A549 (cell line): ENCODE data around the gene OR2A14. TPM values are rescaled to one million over a fixed set of nuclear protein-coding genes. Genes with fewer than 3 reads are reported as not detected.

ENCODE experiments used
- ATAC-seq, 2 experiments: fragments of 200-7000 bp in 1 of 2; fragments of >200 bp in 1 of 2; cut with Nextera tagmentation in 1 of 2; cut with Tn5 transposase in 1 of 2; 3 replicates each; pipeline versions ENCODE4 v1.8.0 to v1.9.1; 2018 to 2020; ENCODE audit warnings: mild to moderate bottlenecking in 1 of 2, moderate library complexity in 1 of 2
- CTCF ChIA-PET: fragments of 300-600 bp; sonication (Branson Sonifier 250); formaldehyde crosslinking; extraction: SDS; loops from one replicate; lab custom pipeline; 2021; ENCODE audit warnings: antibody characterized with exemption, inconsistent platforms; lab: Yijun Ruan, JAX
- POLR2A ChIA-PET: fragments of 350-600 bp; formaldehyde crosslinking; extraction: SDS; loops from one replicate; lab custom pipeline; 2021; ENCODE audit warnings: antibody characterized with exemption, inconsistent platforms; lab: Yijun Ruan, JAX
- DNase-seq, 2 experiments: peaks; one replicate each; pipeline versions ENCODE4 v3.0.0 to v3.0.0-alpha.2; 2011 to 2016; ENCODE audit warnings: low read depth in 1 of 2, low spot score in 1 of 2
- FAIRE-seq: peaks from 2 replicates; lab custom pipeline; 2011; peaks lifted over from hg19 to GRCh38; lab: Jason Lieb, UNC
- H3K27ac ChIP-seq, 2 experiments: fragments of >200 bp; sonication (Bioruptor Twin); formaldehyde crosslinking; 3 replicates each; pipeline ENCODE4 v1.5.1; 2016 to 2017
- H3K4me1 ChIP-seq: fragments of >200 bp; sonication (Bioruptor Twin); formaldehyde crosslinking; 3 replicates; pipeline ENCODE4 v1.6.1; 2016
- H3K4me2 ChIP-seq: fragments of >200 bp; sonication (Bioruptor Twin); formaldehyde crosslinking; 3 replicates; pipeline ENCODE4 v1.6.1; 2016
- H3K4me3 ChIP-seq: fragments of >200 bp; sonication (Bioruptor Twin); formaldehyde crosslinking; 3 replicates; pipeline ENCODE4 v1.5.1; 2016
- H3K9me3 ChIP-seq: fragments of >200 bp; sonication (Bioruptor Twin); formaldehyde crosslinking; 3 replicates; pipeline ENCODE4 v1.6.1; 2016
- BHLHE40 ChIP-seq: IDR thresholded peaks from 2 replicates; pipeline ENCODE4 v1.6.1; 2012; ENCODE audit warnings: low read depth, low read length, inconsistent platforms
- CBX2 ChIP-seq: fragments of 200-600 bp; sonication (generic); IDR thresholded peaks from 2 replicates; pipeline ENCODE4 v1.6.1; 2016; ENCODE audit warnings: low read depth, mild to moderate bottlenecking, borderline replicate concordance
- CHD4 ChIP-seq: fragments of 200-600 bp; sonication (generic); IDR thresholded peaks from 2 replicates; pipeline ENCODE4 v1.6.1; 2016; ENCODE audit warnings: antibody characterized with exemption, mild to moderate bottlenecking, borderline replicate concordance
- EHF ChIP-seq: fragments of 250-450 bp; sonication (Bioruptor Pico); IDR thresholded peaks from 2 replicates; pipeline ENCODE4 v1.5.0; 2020; ENCODE audit warnings: mild to moderate bottlenecking
- FOXS1 ChIP-seq: fragments of 250-450 bp; sonication (Bioruptor Pico); IDR thresholded peaks from 2 replicates; pipeline ENCODE4 v1.5.0; 2020; ENCODE audit warnings: mild to moderate bottlenecking, moderate library complexity
- HOXA7 ChIP-seq: fragments of 250-450 bp; sonication (Bioruptor Pico); IDR thresholded peaks from 2 replicates; pipeline ENCODE4 v1.5.0; 2020; ENCODE audit warnings: mild to moderate bottlenecking, moderate library complexity
- HOXB13 ChIP-seq: fragments of 250-450 bp; sonication (Bioruptor Pico); IDR thresholded peaks from 2 replicates; pipeline ENCODE4 v1.5.0; 2020; ENCODE audit warnings: low read depth, mild to moderate bottlenecking, moderate library complexity
- JUN ChIP-seq, 2 experiments: fragments of >200 bp; sonication (Bioruptor Twin); formaldehyde crosslinking; IDR thresholded peaks; 2 replicates in 1 of 2; 3 replicates in 1 of 2; pipeline ENCODE4 v1.6.1; 2016 to 2017
- MAZ ChIP-seq: fragments of 150-350 bp; IDR thresholded peaks from 2 replicates; pipeline ENCODE4 v1.6.1; 2014; ENCODE audit warnings: antibody characterized with exemption, low read depth, low read length, borderline replicate concordance
- MYC ChIP-seq: IDR thresholded peaks from 2 replicates; pipeline ENCODE4 v1.6.1; 2012; ENCODE audit warnings: mild to moderate bottlenecking, inconsistent platforms, low read length, improper control_type of control experiment, borderline replicate concordance
- NFE2L2 ChIP-seq: fragments of 150-350 bp; conservative IDR thresholded peaks from 2 replicates; pipeline ENCODE4 v1.6.1; 2014; ENCODE audit warnings: low read length
- NR3C1 ChIP-seq: fragments of >200 bp; sonication (Bioruptor Twin); formaldehyde crosslinking; IDR thresholded peaks from 3 replicates; pipeline ENCODE4 v1.6.1; 2017
- RAD21 ChIP-seq, 2 experiments: fragments of >200 bp in 1 of 2; sonication (Bioruptor Twin) in 1 of 2; formaldehyde crosslinking in 1 of 2; IDR thresholded peaks in 1 of 2; conservative IDR thresholded peaks in 1 of 2; 2 replicates in 1 of 2; 3 replicates in 1 of 2; pipeline ENCODE4 v1.6.1; 2012 to 2018; ENCODE audit warnings: inconsistent platforms in 1 of 2
- RNF2 ChIP-seq: fragments of 200-600 bp; sonication (generic); IDR thresholded peaks from 2 replicates; pipeline ENCODE4 v1.6.1; 2016; ENCODE audit warnings: low read depth, mild to moderate bottlenecking, antibody characterized with exemption, moderate library complexity, borderline replicate concordance
- SMC3 ChIP-seq: fragments of >200 bp; sonication (Bioruptor Twin); formaldehyde crosslinking; IDR thresholded peaks from 3 replicates; pipeline ENCODE4 v1.6.1; 2018; ENCODE audit warnings: inconsistent platforms
- ZNF302 ChIP-seq: fragments of 250-450 bp; sonication (Bioruptor Pico); IDR thresholded peaks from 2 replicates; pipeline ENCODE4 v1.9.0; 2021; ENCODE audit warnings: inconsistent platforms, mild to moderate bottlenecking, moderate library complexity
- ZSCAN20 ChIP-seq: fragments of 250-450 bp; sonication (Bioruptor Pico); IDR thresholded peaks from 2 replicates; pipeline ENCODE4 v1.8.0; 2022; ENCODE audit warnings: mild to moderate bottlenecking, moderate library complexity
- WGBS: methylation state at CpG from one replicate; pipeline ENCODE4 v1.1.6; 2017; ENCODE audit errors: missing lambda C conversion rate; 5-methylcytosine and 5-hydroxymethylcytosine counted together
- polyA plus RNA-seq, 4 experiments: library from polyadenylated mRNA; depleted of rRNA in 3 of 4; stranded (reverse); fragments of >200 nt; fragmentation: RNase III in 1 of 4; extraction: RNeasy Plus Mini Kit Qiagen cat#74134 plus additional on column Dnase treatment in 1 of 4; gene quantifications; 2 replicates in 3 of 4; 3 replicates in 1 of 4; pipeline ENCODE4 v1.2.3, GENCODE V29; 2011 to 2017
- TF ChIP-seq, protein P1 (sequence below): fragments of 150-350 bp; IDR thresholded peaks from 2 replicates; pipeline ENCODE4 v1.6.1; 2014; ENCODE audit warnings: low read depth, mild to moderate bottlenecking, low read length
- TF ChIP-seq, protein P2 (sequence below): fragments of 250-450 bp; sonication (Bioruptor Pico); IDR thresholded peaks from 2 replicates; pipeline ENCODE4 v1.5.0; 2020; ENCODE audit warnings: low read depth, mild to moderate bottlenecking, moderate library complexity
- TF ChIP-seq, protein P3 (sequence below): fragments of >200 bp; sonication (Bioruptor Twin); formaldehyde crosslinking; IDR thresholded peaks from 2 replicates; pipeline ENCODE4 v1.6.1; 2016
- TF ChIP-seq, protein P4 (sequence below): IDR thresholded peaks from 2 replicates; pipeline ENCODE4 v1.6.1; 2012; ENCODE audit warnings: low read depth, borderline replicate concordance
- TF ChIP-seq, protein P5 (sequence below): fragments of >200 bp; sonication (Bioruptor Twin); formaldehyde crosslinking; IDR thresholded peaks from 3 replicates; pipeline ENCODE4 v1.5.1; 2016
- TF ChIP-seq, protein P6 (sequence below): fragments of >200 bp; sonication (Bioruptor Twin); formaldehyde crosslinking; IDR thresholded peaks from 3 replicates; pipeline ENCODE4 v1.6.1; 2016

Gene OR2A14
- polyA plus RNA-seq, 2 of the 4 experiments (the other 2 are of a cell fraction) = not detected

DNA sequence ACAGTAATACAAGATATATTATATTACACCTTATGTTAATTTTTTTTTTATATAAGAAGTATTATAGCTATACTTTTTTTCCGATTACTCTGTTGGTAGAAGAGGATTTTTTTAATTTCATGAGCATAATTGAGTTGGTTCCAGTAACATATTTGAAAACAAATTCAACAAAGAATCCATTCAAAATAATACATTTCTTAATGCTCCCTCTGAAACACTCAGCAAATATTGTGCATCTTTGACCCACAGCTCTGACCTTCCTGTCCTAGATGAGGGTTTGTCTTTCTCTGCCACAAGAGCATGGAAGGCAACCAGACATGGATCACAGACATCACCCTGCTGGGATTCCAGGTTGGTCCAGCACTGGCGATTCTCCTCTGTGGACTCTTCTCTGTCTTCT is 13.7 kb upstream of the OR2A14 start, which contains the start of gene OR2A2:
OR2A2 (plus strand) TSS at position 301 of the 400 bp plus-strand sequence; CDS start at position 301, 0 bp downstream.
- no peak for DNase-seq
- no peaks in the 10 kb centered on the region for H3K4me1 ChIP-seq
- ChIA-PET POLR2A (no interaction called here), CTCF (no interaction called here)
- TF ChIP-seq MAZ = no peak
- TF ChIP-seq, protein P1, sequence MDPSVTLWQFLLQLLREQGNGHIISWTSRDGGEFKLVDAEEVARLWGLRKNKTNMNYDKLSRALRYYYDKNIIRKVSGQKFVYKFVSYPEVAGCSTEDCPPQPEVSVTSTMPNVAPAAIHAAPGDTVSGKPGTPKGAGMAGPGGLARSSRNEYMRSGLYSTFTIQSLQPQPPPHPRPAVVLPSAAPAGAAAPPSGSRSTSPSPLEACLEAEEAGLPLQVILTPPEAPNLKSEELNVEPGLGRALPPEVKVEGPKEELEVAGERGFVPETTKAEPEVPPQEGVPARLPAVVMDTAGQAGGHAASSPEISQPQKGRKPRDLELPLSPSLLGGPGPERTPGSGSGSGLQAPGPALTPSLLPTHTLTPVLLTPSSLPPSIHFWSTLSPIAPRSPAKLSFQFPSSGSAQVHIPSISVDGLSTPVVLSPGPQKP = no peak
- no peak for TF ChIP-seq HOXB13
- no peak for TF ChIP-seq ZNF302 (CRISPR knock-in tag)
- no peak for TF ChIP-seq RAD21 (conservative IDR thresholded peaks at IDR 0.05 in 1 of 2, IDR thresholded peaks at IDR 0.05 in 1 of 2)
- WGBS = 26% methylated on average over 2 of the region's 2 CpGs
- no peak within 1 kb of the TSS for H3K4me3 ChIP-seq
- no peak within 1 kb of the TSS for H3K4me2 ChIP-seq
- ATAC-seq = no peak
- H3K27ac ChIP-seq = no peak within 1 kb of the TSS
- no peaks in the 10 kb centered on the region for H3K9me3 ChIP-seq
- FAIRE-seq = no peak

DNA sequence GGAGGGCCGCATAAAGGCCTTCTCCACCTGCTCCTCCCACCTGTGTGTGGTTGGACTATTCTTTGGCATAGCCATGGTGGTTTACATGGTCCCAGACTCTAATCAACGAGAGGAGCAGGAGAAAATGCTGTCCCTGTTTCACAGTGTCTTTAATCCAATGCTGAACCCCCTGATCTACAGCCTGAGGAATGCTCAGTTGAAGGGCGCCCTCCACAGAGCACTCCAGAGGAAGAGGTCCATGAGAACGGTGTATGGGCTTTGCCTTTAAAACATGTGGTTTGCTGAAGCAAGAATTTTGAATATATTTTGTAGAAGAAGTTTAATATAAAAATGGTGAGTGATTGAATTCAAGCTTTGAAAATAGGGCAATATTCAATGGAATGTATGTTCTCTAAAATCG is 12.7 kb upstream of the OR2A14 start:
- ATAC-seq (no peak), DNase-seq (no peak)

More for the DNA sequence above, 12.7 kb upstream of the OR2A14 start:
- ChIA-PET CTCF (no interaction called here), POLR2A (no interaction called here)
- Histone ChIP-seq H3K9me3 (no peaks in the 10 kb centered on the region), H3K4me2 (no peak overlapping the region), H3K27ac (no peak overlapping the region), H3K4me1 (no peaks in the 10 kb centered on the region), H3K4me3 (no peak overlapping the region)
- TF ChIP-seq, protein P2, sequence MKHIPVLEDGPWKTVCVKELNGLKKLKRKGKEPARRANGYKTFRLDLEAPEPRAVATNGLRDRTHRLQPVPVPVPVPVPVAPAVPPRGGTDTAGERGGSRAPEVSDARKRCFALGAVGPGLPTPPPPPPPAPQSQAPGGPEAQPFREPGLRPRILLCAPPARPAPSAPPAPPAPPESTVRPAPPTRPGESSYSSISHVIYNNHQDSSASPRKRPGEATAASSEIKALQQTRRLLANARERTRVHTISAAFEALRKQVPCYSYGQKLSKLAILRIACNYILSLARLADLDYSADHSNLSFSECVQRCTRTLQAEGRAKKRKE (CRISPR knock-in tag) = no peak
- TF ChIP-seq MAZ (no peak), SMC3 (no peak), JUN (IDR thresholded peaks at IDR 0.05) (no peak), EHF (CRISPR knock-in tag) (no peak), RNF2 (no peak), HOXA7 (CRISPR knock-in tag) (no peak), NFE2L2 (no peak), CHD4 (no peak), ZSCAN20 (CRISPR knock-in tag) (no peak), FOXS1 (CRISPR knock-in tag) (no peak), MYC (no peak), CBX2 (no peak), BHLHE40 (no peak), NR3C1 (no peak)
- TF ChIP-seq, protein P3, sequence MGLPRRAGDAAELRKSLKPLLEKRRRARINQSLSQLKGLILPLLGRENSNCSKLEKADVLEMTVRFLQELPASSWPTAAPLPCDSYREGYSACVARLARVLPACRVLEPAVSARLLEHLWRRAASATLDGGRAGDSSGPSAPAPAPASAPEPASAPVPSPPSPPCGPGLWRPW = no peak
- TF ChIP-seq, protein P4, sequence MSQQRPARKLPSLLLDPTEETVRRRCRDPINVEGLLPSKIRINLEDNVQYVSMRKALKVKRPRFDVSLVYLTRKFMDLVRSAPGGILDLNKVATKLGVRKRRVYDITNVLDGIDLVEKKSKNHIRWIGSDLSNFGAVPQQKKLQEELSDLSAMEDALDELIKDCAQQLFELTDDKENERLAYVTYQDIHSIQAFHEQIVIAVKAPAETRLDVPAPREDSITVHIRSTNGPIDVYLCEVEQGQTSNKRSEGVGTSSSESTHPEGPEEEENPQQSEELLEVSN = no peak
- TF ChIP-seq, protein P5, sequence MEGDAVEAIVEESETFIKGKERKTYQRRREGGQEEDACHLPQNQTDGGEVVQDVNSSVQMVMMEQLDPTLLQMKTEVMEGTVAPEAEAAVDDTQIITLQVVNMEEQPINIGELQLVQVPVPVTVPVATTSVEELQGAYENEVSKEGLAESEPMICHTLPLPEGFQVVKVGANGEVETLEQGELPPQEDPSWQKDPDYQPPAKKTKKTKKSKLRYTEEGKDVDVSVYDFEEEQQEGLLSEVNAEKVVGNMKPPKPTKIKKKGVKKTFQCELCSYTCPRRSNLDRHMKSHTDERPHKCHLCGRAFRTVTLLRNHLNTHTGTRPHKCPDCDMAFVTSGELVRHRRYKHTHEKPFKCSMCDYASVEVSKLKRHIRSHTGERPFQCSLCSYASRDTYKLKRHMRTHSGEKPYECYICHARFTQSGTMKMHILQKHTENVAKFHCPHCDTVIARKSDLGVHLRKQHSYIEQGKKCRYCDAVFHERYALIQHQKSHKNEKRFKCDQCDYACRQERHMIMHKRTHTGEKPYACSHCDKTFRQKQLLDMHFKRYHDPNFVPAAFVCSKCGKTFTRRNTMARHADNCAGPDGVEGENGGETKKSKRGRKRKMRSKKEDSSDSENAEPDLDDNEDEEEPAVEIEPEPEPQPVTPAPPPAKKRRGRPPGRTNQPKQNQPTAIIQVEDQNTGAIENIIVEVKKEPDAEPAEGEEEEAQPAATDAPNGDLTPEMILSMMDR = no peak
- TF ChIP-seq, protein P6, sequence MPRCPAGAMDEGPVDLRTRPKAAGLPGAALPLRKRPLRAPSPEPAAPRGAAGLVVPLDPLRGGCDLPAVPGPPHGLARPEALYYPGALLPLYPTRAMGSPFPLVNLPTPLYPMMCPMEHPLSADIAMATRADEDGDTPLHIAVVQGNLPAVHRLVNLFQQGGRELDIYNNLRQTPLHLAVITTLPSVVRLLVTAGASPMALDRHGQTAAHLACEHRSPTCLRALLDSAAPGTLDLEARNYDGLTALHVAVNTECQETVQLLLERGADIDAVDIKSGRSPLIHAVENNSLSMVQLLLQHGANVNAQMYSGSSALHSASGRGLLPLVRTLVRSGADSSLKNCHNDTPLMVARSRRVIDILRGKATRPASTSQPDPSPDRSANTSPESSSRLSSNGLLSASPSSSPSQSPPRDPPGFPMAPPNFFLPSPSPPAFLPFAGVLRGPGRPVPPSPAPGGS = no peak
- FAIRE-seq = no peak
- 12% methylated on average over 5 of the region's 5 CpGs for WGBS
